NCI-H774 (cell line): ENCODE measurements around the gene PCSK2.

ENCODE experiments used
- DNase-seq: peaks from one replicate; lab custom pipeline; 2025; lab: John Stamatoyannopoulos, UW

PCSK2 gene

DNA sequence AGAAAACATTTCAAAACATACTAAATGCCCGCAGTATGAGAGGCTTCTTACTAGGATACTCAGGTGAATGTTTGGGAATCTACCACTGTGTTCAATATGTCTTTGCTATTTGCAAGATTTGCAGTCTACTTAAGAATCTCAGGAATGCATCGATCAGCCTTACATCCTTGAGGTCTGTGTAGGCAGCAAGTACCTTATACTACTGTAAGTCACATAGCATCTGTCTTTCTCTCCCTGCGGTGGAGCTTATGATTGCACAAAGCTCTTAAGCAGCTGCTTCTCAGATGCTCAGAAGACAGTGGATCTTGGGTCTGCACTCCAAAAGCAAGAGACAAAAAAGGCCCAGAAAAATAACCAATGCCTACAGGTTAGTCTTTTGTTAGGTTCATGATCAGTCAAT lies 21.4 kb downstream of the PCSK2 start:
- no peak for DNase-seq

DNA sequence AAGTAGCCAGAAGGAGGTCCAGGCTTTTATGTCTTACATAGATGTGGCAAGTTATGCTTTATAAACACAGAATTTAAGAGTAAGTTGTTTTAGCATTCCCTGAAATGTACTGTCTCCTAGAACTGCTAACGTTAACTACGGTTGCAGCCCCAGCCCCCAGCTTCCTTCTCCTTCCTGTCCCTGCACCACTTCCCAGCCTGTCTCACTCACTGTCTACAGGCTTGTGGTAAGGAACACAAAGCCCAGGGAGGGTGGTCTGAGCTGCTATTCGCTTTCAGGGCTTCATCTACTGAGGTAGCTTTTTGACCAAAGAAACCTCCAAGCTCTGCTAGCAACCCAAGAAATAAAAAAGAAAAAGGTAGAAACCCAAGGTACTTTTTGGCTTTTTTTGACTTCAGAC lies 35.9 kb downstream of the PCSK2 start:
- DNase-seq, result no peak

DNA sequence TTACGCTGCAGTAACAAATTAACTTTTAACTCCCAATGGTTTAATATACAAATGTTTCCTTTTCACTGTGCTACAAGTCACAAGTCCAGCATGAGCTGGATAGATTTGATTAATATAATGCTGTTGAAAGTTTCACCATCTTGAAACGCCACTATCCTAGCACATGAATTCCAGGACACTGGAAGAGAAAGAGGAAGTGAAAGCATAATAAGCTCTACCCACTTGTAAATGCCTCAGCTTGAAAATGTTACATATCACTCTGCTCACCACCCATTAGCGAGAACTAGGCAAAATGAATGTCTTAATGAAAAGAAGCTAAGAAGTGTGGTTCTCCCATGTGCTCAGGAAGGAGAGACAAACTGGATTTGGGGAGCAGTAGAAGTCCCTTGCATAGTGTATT lies 46.9 kb downstream of the PCSK2 start:
- DNase-seq, result no peak

DNA sequence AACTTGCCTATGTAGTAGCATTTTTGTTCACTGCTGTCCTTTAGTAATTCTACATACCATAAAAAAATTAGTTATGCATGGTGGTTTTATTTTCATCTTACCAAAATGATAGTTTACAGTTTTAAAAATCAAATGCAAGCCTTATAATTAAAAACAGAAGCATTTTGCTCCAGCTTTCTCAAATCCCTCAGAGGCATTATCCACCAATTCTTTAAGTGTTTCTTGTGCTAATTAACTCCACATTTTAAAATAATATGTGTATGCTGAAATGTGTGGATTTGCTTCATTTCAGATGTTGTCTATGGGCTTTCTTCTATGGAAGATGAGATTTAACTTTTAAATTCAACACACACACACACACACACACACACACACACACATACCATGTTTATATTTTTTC lies 49.3 kb downstream of the PCSK2 start:
- DNase-seq, result no peak

DNA sequence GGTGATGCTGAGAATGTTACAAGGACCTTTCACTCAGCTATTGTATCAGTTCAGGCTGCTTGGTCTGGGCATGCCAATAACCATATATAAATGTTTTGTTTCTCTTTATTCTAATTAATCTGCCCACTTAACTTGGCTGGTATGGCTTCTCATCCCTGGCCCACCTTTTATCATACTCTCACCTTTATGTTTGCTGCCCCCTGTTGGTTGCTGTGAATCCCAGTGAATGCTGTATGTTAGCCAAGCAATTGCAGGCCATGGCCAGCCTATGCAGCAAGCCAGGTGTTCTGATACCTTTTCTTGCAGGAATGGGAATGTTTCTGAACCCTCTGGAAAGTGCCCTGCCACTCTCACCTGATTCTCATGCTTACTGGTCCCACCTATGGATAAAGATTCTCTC lies 54.6 kb downstream of the PCSK2 start:
- peak; percentile 37 for DNase-seq

DNA sequence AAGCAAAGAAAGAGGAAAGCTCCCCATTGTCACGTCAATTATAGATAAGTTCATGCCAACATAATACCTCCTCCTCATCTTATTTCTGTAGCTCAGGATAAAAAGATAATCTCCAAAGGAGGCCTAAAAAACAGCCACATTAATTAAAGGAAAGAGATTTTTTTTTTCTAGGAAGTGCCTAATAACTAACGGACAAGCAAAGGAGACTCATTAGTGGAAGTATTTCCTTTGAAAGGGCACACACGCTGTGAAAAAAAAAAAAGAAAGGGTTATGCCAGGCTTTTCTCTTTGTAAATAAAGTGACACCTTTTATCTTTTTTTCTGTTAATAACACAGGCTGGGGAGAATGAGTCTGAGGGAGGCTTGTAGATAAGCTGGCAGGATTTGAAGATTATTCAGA lies 55.7 kb downstream of the PCSK2 start:
- no peak for DNase-seq

DNA sequence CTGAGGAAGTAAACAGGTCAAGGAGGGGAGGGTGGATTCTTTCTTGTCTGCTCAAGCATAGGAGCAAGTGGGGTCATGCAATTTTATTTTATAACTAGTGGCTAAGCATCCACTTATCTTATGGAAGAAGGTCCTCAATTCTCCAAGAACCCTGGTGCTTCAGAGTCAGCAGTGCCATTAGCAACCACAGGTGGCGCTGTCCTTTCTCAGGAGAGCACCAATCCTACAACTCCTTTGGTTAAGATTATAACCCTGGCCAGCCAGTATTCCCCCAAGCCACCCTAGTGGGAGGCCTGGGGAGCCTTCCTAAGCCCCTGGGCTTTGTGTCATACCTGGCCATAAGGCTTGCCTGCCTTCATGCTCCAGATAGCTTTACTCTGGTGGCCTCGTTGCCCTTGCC lies 60.7 kb downstream of the PCSK2 start:
- no peak for DNase-seq

DNA sequence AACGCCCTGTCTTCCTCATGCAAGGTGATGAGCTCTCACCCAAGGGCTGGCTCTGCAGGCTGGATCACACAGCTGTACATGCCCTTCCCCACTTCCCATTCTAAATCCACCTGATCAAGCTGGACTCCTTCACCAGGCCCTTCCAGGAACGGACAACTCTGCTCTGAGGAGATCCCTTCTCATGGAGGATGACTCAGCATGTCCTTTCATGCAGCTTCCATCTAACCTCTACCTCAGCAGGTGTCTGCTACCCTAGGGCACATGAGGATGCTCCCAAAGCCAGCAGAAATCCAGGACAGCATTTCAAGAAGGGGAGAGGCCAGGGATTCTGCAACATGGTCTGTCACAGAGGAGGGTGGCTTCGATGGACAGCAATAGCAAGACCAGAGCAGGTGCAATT lies 61.2 kb downstream of the PCSK2 start:
- no peak for DNase-seq

DNA sequence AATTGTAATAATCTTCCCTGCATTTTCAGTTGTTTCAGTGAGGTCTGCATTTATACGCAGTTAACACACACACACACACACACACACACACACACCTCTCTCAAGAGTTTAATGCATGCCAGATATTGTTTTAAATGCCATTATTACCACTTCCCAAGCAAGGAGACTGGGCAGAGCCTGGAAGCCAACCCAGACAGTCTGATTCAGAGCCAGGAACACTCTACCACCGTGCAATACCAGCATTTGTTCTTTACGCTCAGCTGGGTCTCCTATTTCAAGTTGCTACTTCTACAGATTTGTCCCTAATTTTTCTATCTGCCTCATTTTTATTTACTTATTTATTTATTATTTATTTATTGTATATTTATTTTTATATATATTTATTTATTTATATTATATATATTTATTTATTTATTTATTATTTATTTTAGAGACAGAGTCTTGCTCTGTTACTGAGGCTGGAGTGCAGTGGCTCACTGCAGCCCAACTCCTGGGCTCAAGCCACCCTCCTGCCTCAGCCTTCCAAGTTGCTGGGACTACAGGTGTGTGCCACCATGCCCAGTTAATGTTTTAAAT lies 68.4 kb downstream of the PCSK2 start:
- no peak for DNase-seq

DNA sequence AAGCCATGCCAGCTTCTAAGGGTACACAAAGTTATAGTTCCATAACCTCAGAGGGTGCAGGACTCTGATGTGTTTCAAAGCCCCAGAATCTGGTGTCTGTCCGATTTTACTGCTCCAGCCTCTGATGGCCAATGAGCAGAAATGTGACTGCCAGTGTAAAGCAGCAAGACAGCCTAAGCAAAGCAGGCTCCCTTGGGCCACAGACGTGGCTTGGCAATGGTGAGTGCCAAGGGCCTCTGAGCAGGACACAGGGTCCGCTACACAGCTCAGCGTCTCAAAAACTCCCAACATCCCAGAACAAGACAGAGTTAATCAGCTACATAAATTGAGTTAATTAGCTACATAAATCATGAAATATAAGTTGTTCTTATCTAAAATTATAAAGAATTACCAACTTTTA lies 69.2 kb downstream of the PCSK2 start:
- DNase-seq, result no peak

DNA sequence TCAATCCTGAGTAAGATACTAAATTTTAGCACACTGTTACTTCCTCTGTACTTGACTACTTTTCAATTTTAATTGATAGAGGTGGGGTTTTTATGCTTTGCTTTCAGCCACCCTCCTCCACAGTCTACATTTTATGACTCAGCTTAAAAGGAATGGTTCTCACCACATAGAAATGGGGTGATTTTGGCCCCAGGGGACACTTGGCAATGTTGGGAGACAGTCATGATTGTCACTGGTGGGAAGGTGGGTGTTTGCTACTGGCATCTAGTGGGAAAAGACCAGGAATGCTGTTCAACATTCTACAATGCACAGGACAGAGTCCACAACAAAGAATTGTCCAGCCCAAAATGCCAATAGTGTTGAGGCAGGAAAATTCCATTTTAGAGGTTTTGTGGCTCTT lies 71.3 kb downstream of the PCSK2 start:
- no peak for DNase-seq

DNA sequence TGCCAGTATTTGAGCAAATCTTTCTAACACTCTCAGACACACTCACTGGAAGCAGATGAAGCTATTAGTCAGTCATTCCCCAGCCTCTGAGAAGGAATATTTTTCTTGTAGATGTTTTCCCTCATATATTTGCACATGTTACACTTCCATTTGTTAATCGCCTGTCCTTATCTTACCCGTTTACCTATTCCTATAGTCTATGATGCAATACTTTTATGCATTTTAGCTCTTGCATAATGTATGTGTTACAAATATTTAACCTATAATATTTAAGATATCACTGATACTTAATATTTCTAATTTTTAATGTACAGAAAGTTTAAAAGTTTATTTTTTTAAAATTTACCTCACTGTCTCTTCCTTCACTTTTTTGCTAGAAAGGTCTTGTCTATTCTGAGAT lies 71.9 kb downstream of the PCSK2 start:
- DNase-seq, result no peak

DNA sequence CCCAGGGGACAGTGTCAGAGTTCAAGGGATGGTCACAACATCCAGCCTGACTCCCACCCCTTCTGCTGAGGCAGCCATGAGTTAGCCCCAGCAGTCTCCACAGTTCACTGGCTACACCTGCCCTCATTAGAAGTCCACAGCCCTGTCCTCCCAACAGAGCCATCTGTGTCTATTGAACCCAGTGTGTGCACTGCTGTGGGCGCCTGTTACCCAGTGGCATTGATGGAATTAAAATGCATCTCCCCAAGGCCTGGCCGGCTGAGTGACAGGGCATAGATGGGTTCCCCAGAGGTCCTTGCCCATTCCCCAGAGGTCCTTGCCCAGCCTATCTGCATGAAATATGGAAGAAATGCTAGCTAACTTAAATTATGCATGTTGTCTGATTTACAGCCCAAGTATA lies 73.3 kb downstream of the PCSK2 start:
- no peak for DNase-seq

DNA sequence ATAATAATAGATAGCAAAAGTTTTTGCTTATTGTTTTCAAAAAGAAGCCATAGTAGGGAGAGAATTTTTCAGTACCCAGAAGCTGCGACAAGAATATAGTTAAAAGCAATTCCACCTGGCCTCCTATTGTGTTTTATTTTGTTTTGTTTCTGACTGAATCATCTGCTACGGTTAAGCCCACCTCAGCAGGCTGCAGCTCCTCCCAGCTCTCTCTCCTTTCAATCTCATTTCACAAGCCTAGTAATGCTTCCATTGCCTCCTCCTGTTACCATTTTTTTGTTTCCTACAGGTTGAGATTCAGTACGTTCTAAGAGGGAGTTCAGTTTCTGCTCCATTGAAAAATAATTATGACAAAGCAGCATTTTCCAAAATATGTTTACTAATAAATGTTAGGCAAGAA lies 77.9 kb downstream of the PCSK2 start:
- DNase-seq, result no peak

DNA sequence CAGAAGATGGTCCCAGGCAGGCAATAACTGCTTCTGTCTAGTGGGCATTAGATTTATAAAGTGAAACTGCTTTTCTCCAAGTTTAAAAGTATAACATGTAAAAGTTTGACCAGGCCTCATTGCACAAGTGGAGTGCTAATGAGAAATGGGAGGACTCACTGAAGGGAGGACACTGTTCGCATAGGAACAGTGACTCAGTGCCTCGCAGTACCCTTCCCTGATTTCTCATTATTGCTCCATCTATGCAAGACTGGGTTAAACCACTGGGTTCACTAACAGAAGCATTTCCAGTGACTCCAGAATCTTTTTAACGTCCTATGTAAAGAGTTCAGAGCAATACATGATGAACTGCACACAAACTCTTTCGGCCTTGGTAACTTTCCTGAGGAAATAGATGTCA lies 79.6 kb downstream of the PCSK2 start:
- DNase-seq, result no peak

DNA sequence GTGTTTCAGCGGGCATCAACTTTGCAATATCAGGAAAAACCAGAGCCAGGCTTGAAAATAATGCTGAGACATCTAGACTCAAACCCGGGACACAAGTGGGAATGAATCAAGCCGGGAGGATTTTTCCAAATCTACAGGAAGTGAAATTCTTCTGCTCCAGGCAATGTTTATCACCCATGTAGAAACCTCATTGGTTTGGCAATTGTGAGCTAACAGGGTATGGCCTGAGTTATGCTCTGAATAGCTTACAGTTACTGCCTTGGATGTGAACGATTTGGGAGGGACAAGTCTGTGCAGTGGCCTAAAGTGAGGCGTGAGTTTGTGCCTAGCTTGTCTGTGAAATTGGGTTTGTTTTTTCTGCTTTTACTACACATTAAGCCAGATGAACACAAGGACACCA lies 87.4 kb downstream of the PCSK2 start:
- DNase-seq, result no peak

DNA sequence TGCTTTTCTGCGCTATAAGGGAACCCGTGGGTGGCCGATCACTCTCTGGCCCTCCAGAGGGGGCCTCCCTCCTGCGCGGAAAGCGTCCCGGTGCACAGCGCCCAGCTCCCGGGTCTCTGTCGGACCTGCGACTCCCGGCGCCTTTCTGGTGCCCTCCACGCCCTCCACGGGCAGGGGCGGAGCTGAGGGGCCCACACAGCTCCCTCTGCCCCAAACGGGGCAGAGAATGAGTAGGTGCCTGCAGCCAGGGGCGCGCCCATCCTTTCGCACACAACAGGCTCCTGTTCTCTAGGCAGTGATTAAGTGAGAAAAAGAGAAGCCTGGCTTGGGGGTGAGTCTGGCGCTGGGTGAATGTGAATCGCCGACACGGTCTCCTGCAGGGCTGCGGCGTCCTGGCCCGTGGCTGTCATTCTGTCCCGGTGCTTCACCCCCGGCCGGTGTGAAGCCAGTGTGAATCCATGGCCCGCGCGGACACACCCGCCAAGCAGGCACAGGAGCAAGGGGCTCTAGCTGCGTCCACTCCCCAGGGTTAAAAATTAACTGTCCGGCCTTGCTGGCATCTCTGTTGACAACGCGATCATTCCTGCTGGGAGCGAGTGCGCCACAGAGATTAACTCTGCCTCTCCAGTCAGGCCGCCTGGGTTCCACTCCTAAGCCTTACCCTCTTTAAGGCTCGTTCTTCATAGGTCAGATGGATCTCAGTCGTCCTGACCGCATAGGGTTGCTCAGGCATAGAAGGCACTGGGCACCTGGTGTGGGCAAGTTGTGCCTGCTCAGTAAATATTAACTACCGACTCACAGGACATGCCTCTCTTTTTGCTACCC lies 88.8 kb downstream of the PCSK2 start:
- no peak for DNase-seq

DNA sequence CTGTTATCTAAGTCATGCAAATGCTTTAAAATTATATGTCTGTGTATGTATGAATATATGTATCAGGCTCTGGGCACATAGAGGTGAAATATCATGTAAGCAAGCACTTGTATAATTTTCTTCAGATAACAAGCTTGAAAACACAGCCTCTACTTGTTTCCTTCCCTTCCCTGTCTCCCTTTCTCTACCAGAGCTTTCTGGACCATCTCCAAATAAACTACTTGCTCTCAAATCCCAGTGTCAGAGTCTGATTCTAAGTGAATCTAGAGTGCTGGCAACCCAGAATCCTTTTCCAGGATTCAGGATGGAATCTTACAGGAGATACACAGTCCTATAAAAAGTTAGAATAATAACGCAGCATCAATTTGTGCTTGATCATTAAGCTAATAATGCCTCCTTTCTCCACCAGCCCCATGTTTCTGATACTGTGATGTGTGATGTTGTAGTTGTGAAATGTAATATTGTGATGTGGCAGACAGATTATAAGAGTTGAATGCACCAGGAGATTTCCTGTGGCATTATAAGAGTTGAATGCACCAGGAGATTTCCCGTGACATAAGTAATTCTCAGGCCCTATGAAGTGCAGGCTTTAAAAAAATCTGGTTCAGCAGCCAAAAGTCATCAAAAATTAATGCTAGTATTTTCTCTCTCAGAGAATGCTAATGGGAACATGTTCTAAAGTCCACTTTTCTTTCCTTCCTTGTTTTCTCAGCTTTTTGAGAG lies 89.6 kb downstream of the PCSK2 start:
- DNase-seq, result no peak

DNA sequence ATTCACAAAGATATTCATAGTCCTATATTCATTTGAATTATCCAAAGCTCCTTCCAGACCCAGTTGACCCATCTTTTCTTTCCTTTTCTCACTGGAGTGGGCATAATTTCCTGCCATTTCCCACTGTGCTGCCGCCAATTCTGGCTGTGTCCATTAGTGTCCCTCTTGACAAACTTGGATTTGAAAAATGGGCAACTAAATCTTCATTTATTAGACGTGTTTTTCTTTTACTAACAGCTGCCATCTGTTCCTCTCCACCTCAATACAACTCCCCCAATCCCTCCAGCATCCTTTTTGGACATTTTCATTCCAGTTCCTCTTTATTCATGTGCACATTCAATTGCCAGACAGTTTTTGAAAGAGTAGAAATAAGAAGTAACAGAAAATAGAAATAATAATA lies 90.5 kb downstream of the PCSK2 start:
- no peak for DNase-seq

DNA sequence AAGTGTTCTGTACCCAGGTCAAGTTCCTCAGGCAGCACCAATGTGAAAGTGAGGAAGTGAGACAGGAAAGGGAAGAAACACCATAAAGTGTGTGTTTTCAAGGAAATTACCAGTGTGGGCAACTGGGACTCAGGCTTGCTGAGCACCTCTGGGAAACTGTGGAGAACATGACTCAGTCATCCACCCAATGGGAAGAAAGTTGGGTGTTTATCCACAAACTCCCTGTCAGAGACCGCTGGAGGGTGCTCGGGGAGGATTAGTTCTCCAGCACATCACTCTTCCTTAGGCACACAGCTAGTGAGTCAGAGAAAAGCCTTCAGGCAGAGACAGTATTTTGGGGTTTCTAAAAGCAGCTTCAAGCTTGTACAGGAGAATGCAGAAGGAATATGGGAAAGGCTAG lies 93.6 kb downstream of the PCSK2 start:
- DNase-seq, result no peak

DNA sequence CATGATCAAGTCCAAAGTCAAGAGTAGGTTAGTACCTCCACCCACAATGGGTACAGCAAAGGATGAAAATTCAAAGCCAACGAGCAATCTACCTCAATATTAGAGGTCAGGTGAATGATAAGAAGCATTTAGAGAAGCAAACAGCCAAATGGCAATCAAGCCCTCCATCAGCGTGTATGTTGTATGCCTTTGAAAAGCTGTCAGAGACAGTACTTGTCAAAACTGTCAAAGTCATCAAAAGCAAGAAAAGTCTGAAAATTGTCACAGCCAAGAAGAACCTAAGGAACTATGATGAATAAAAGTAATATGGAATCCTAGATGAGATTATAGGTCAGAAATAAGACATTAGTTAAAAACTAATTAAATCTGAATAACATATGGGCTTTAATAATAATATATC lies 99.3 kb downstream of the PCSK2 start:
- no peak for DNase-seq

DNA sequence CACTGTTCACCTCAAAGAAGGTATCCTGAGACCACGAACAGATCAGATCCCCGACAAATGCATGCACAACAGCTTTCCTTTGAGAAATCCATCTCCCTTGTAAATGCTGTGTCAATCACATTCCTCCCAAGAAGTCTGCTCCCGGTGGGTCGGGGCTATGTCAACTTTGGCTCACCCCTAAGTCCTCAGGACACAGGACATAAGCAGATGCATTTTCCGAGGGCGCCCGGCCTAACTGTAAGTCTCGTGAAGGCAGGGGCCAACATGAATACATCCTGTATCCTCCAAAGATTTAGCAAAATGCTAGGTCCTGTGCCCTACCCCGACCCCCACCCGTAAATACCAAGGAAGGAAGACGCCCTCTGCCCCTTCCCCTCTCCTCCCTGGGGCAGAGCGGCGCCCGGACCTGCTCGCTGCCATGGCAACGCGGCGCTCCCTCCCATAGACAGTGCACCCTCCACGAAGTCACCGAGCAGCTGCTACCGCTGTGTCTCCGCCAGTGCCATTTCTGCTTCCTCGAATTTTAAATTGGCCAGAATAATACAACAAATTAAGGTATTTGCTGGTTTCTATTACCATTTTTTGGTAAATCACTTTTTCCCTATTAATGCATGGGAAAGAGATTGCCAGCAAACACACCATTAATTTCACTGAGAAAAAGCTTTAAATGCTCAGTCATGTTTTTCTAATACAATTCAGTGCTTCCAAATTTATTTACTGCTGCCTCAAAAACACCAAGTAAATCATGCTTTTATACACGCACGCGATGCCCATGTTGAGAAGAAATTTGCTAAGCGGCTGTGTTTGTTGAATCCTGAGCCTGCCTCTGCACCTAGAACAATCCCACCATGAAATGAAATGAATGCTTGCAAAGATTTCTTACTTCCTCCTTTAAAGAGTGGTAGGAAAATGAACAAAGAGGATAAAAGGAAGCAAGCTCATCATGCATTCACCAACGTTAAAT lies 100.6 kb downstream of the PCSK2 start:
- no peak for DNase-seq
